ENCODE results near the gene KRT37. TPM values are rescaled to one million over a fixed set of nuclear protein-coding genes. Genes with fewer than 3 reads are reported as not detected.

KRT37 gene
- total and polyA plus RNA-seq, 9 of the 15 experiments (the other 6 are each of a cell fraction or from before 2014, with no cell fraction given), result not detected

- Histone ChIP-seq H3K4me1 (replicated peaks in 1 of 2; ENCODE audit: control insufficient read depth in 2 of 2, insufficient read depth in 2 of 2, low read length in 2 of 2) (no peaks in the 10 kb centered on the region), H3K27me3 (ENCODE audit: control insufficient read depth in 2 of 2, insufficient read depth in 2 of 2, low read length in 2 of 2) (peaks cover 3 to 12% of the 10 kb centered on the region in 2 experiments; a peak in 2 of 5 replicates), H2AFZ (ENCODE audit: low read depth, low read length) (no peak overlapping the region), H3K4me3 (no peak overlapping the region), H3K9me1 (ENCODE audit: control insufficient read depth, insufficient read depth, low read length) (no peaks in the 10 kb centered on the region), H3K4me2 (ENCODE audit: insufficient read depth, low read length) (no peak overlapping the region), H3K9me3 (replicated peaks; ENCODE audit: control insufficient read depth, insufficient read depth, low read depth, low read length) (no peaks in the 10 kb centered on the region; the same call in 1 of the 2 replicates), H4K20me1 (replicated peaks; ENCODE audit: control insufficient read depth, insufficient read depth, low read length) (no peaks in the 10 kb centered on the region), H3K9ac (ENCODE audit: insufficient read depth in 1 of 2, low read depth in 2 of 2, low read length in 2 of 2) (no peak overlapping the region), H3K27ac (ENCODE audit: extremely low read depth, low read depth, low read length) (no peak overlapping the region), H3K79me2 (ENCODE audit: control insufficient read depth, insufficient read depth, low read length) (no peaks in the 10 kb centered on the region), H3K36me3 (ENCODE audit: control insufficient read depth, insufficient read depth, low read length) (no peaks in the 10 kb centered on the region)
- FAIRE-seq (no peak), DNase-seq (ENCODE audit: extremely low read depth in 1 of 4, low spot score in 3 of 4) (no peak), ATAC-seq (no peak)
- intact Hi-C loops (cut with micrococcal nuclease) (no loop called here), in situ Hi-C loops (cut with MboI) (no loop called here)
- TF ChIP-seq SAFB2 (IDR thresholded peaks at IDR 0.05; ENCODE audit: borderline replicate concordance, low read depth, low read length, severe bottlenecking) (no peak), ZNF75A (CRISPR knock-in tag; IDR thresholded peaks at IDR 0.05) (no peak), LARP7 (IDR thresholded peaks at IDR 0.05) (no peak), RBM25 (IDR thresholded peaks at IDR 0.05; ENCODE audit: low read depth, low read length, severe bottlenecking) (no peak), SP1 (CRISPR knock-in tag; IDR thresholded peaks at IDR 0.05) (no peak), FOXA3 (CRISPR knock-in tag; conservative IDR thresholded peaks at IDR 0.05 in 1 of 2, IDR thresholded peaks at IDR 0.05 in 1 of 2) (no peak), CEBPG (CRISPR knock-in tag; IDR thresholded peaks at IDR 0.05) (no peak), CEBPG (tag; conservative IDR thresholded peaks at IDR 0.05 in 1 of 2, IDR thresholded peaks at IDR 0.05 in 1 of 2) (no peak), CGGBP1 (CRISPR knock-in tag; IDR thresholded peaks at IDR 0.05) (no peak)
- TF ChIP-seq, protein P1, sequence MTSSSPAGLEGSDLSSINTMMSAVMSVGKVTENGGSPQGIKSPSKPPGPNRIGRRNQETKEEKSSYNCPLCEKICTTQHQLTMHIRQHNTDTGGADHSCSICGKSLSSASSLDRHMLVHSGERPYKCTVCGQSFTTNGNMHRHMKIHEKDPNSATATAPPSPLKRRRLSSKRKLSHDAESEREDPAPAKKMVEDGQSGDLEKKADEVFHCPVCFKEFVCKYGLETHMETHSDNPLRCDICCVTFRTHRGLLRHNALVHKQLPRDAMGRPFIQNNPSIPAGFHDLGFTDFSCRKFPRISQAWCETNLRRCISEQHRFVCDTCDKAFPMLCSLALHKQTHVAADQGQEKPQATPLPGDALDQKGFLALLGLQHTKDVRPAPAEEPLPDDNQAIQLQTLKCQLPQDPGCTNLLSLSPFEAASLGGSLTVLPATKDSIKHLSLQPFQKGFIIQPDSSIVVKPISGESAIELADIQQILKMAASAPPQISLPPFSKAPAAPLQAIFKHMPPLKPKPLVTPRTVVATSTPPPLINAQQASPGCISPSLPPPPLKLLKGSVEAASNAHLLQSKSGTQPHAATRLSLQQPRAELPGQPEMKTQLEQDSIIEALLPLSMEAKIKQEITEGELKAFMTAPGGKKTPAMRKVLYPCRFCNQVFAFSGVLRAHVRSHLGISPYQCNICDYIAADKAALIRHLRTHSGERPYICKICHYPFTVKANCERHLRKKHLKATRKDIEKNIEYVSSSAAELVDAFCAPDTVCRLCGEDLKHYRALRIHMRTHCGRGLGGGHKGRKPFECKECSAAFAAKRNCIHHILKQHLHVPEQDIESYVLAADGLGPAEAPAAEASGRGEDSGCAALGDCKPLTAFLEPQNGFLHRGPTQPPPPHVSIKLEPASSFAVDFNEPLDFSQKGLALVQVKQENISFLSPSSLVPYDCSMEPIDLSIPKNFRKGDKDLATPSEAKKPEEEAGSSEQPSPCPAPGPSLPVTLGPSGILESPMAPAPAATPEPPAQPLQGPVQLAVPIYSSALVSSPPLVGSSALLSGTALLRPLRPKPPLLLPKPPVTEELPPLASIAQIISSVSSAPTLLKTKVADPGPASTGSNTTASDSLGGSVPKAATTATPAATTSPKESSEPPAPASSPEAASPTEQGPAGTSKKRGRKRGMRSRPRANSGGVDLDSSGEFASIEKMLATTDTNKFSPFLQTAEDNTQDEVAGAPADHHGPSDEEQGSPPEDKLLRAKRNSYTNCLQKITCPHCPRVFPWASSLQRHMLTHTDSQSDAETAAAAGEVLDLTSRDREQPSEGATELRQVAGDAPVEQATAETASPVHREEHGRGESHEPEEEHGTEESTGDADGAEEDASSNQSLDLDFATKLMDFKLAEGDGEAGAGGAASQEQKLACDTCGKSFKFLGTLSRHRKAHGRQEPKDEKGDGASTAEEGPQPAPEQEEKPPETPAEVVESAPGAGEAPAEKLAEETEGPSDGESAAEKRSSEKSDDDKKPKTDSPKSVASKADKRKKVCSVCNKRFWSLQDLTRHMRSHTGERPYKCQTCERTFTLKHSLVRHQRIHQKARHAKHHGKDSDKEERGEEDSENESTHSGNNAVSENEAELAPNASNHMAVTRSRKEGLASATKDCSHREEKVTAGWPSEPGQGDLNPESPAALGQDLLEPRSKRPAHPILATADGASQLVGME (CRISPR knock-in tag; IDR thresholded peaks at IDR 0.05), result no peak
- no TSS peak for BruUV-seq (replicated peaks)
- CTCF ChIA-PET (ENCODE audit: low intra/inter-chr PET ratio), result no interaction called here
- POLR2A ChIA-PET, result interaction anchor here (0.7 to 2.2 kb wide), 2 partner anchors 15 to 302 kb away, joined by 3 to 5 read pairs; no protein-coding TSS in a partner anchor
- 0% methylated on average over 2 of the region's 2 CpGs for WGBS (ENCODE audit: insufficient coverage, low coverage, missing lambda C conversion rate)
Observed at GRCh38 chr17:41448506-41448905, 24.1 kb upstream of the KRT37 start.

Measured in K562 (cell line).